Immature natural killer cell (primary cell): Measurements from ENCODE around the gene EIF2A. TPM values are rescaled to one million over a fixed set of nuclear protein-coding genes. Genes with fewer than 3 reads are reported as not detected.

Experiments
- DNase-seq, 3 donors: peaks; one replicate each; pipeline ENCODE4 v3.0.0; 2022; ENCODE audit warnings: mixed read lengths in 1 of 3
- H3K27ac Mint-ChIP-seq, 6 donors: one replicate each; pipeline ENCODE4 v1.8.0; 2020; ENCODE audit warnings: mixed read lengths in 6 of 6, mild to moderate bottlenecking in 5 of 6, inconsistent platforms in 4 of 6, moderate library complexity in 3 of 6
- H3K27me3 Mint-ChIP-seq, 3 donors: one replicate each; pipeline ENCODE4 v1.8.0; 2020 to 2021; ENCODE audit warnings: low read depth in 3 of 3, mild to moderate bottlenecking in 3 of 3, mixed read lengths in 3 of 3, moderate library complexity in 3 of 3, inconsistent platforms in 1 of 3
- H3K36me3 Mint-ChIP-seq, 3 donors: one replicate each; pipeline ENCODE4 v1.8.0; 2020; ENCODE audit warnings: mixed read lengths in 3 of 3, inconsistent platforms in 2 of 3, mild to moderate bottlenecking in 2 of 3
- H3K4me1 Mint-ChIP-seq, 2 donors: one replicate each; pipeline ENCODE4 v1.8.0; 2020; ENCODE audit warnings: inconsistent platforms in 2 of 2, mild to moderate bottlenecking in 2 of 2, mixed read lengths in 2 of 2, moderate library complexity in 1 of 2
- H3K4me3 Mint-ChIP-seq, 5 donors: one replicate each; pipeline ENCODE4 v1.8.0; 2020; ENCODE audit warnings: mild to moderate bottlenecking in 5 of 5, mixed read lengths in 5 of 5, inconsistent platforms in 3 of 5, moderate library complexity in 3 of 5
- H3K9me3 Mint-ChIP-seq, 6 donors: one replicate each; pipeline ENCODE4 v1.8.0; 2020; ENCODE audit warnings: mild to moderate bottlenecking in 6 of 6, mixed read lengths in 6 of 6, inconsistent platforms in 4 of 6, moderate library complexity in 3 of 6
- polyA plus RNA-seq, 3 donors: library from polyadenylated mRNA; unstranded; fragments of 300-500 nt; fragmentation: Illumina TruSeq; gene quantifications; one replicate each; pipeline ENCODE4 v1.2.3, GENCODE V29; 2021

The EIF2A gene
- polyA plus RNA-seq, 3 donors from 2014 or later: 31.3 to 39.4 (median 35.8) TPM

- Mint-ChIP-seq H3K9me3 (no peaks in the 10 kb centered on the region), H3K27me3 (peaks cover 4 to 16% (median 11%) of the 10 kb centered on the region in 3 donors), H3K27ac (peak overlapping the region; percentile 96 to 99 (median 98)), H3K36me3 (peaks cover 3 to 4% (median 4%) of the 10 kb centered on the region in 3 donors), H3K4me3 (peak overlapping the region; percentile 92 to 98 (median 97)), H3K4me1 (peaks cover 42 to 76% of the 10 kb centered on the region in 2 donors)
- no peak for DNase-seq
Observed at GRCh38 chr3:150547045-150547741, 606 bp downstream of the EIF2A start.

- H3K9me3 Mint-ChIP-seq: no peaks in the 10 kb centered on the region
- peak overlapping the region in 2 of 6 donors; percentile 6 to 34 for H3K27ac Mint-ChIP-seq
Observed at GRCh38 chr3:150555859-150556436, 9.4 kb downstream of the EIF2A start.

GRCh38 chr3:150556792-150557191 lies 10.2 kb downstream of the EIF2A start:
- H3K4me3 Mint-ChIP-seq: no peak overlapping the region
- DNase-seq: no peak
- peaks cover 9 to 51% of the 10 kb centered on the region in 2 donors for H3K4me1 Mint-ChIP-seq
- H3K27ac Mint-ChIP-seq: peak overlapping the region in 4 of 6 donors; percentile 2 to 61 (median 26)
- peaks cover 7 to 32% (median 13%) of the 10 kb centered on the region in 3 donors for H3K36me3 Mint-ChIP-seq
- no peaks in the 10 kb centered on the region for H3K9me3 Mint-ChIP-seq
- no peaks in the 10 kb centered on the region for H3K27me3 Mint-ChIP-seq

More at GRCh38 chr3:150555859-150556436, 9.4 kb downstream of the EIF2A start:
- Mint-ChIP-seq H3K4me3 (no peak overlapping the region), H3K36me3 (peaks cover 9 to 32% (median 15%) of the 10 kb centered on the region in 3 donors), H3K27me3 (no peaks in the 10 kb centered on the region), H3K4me1 (peaks cover 11 to 55% of the 10 kb centered on the region in 2 donors)
- no peak for DNase-seq

GRCh38 chr3:150557725-150558124 lies 11.1 kb downstream of the EIF2A start:
- Mint-ChIP-seq H3K4me1 (peaks cover 9 to 48% of the 10 kb centered on the region in 2 donors), H3K27me3 (no peaks in the 10 kb centered on the region), H3K4me3 (no peak overlapping the region), H3K27ac (no peak overlapping the region), H3K9me3 (no peaks in the 10 kb centered on the region), H3K36me3 (peaks cover 7 to 29% (median 11%) of the 10 kb centered on the region in 3 donors)
- DNase-seq: no peak

GRCh38 chr3:150564243-150564642 lies 17.7 kb downstream of the EIF2A start:
- H3K27ac Mint-ChIP-seq: no peak overlapping the region
- no peaks in the 10 kb centered on the region for H3K9me3 Mint-ChIP-seq
- H3K4me1 Mint-ChIP-seq: peaks cover 0 to 10% of the 10 kb centered on the region in 2 donors
- H3K36me3 Mint-ChIP-seq: peaks cover 13 to 28% (median 22%) of the 10 kb centered on the region in 3 donors
- no peak overlapping the region for H3K4me3 Mint-ChIP-seq
- no peaks in the 10 kb centered on the region for H3K27me3 Mint-ChIP-seq
- no peak for DNase-seq

- Mint-ChIP-seq H3K9me3 (no peaks in the 10 kb centered on the region), H3K4me3 (no peak overlapping the region), H3K36me3 (peaks cover 25 to 42% (median 36%) of the 10 kb centered on the region in 3 donors), H3K27me3 (peaks cover 0 to 6% (median 3%) of the 10 kb centered on the region in 3 donors), H3K27ac (peak overlapping the region in 1 of 6 donors; percentile 23), H3K4me1 (no peaks in the 10 kb centered on the region)
- DNase-seq: no peak
Observed at GRCh38 chr3:150567328-150567727, 20.7 kb downstream of the EIF2A start.

- no peak for DNase-seq
- H3K4me1 Mint-ChIP-seq: peaks cover 4 to 11% of the 10 kb centered on the region in 2 donors
- H3K4me3 Mint-ChIP-seq: no peak overlapping the region
- H3K27me3 Mint-ChIP-seq: no peaks in the 10 kb centered on the region
- H3K27ac Mint-ChIP-seq: peak overlapping the region in 3 of 6 donors; percentile 12 to 59 (median 23)
- H3K36me3 Mint-ChIP-seq: peaks cover 8 to 33% (median 12%) of the 10 kb centered on the region in 3 donors
- H3K9me3 Mint-ChIP-seq: no peaks in the 10 kb centered on the region
Observed at GRCh38 chr3:150577855-150578254, 31.3 kb downstream of the EIF2A start.

- Mint-ChIP-seq H3K27me3 (no peaks in the 10 kb centered on the region), H3K36me3 (peaks cover 13 to 43% (median 20%) of the 10 kb centered on the region in 3 donors), H3K9me3 (no peaks in the 10 kb centered on the region), H3K4me1 (peaks cover 2 to 6% of the 10 kb centered on the region in 2 donors), H3K27ac (no peak overlapping the region), H3K4me3 (no peak overlapping the region)
- DNase-seq: no peak
Observed at GRCh38 chr3:150581174-150581573, 34.6 kb downstream of the EIF2A start.

- H3K36me3 Mint-ChIP-seq: peaks cover 13 to 30% (median 20%) of the 10 kb centered on the region in 3 donors
- H3K27me3 Mint-ChIP-seq: no peaks in the 10 kb centered on the region
- peaks cover 0 to 5% of the 10 kb centered on the region in 2 donors for H3K4me1 Mint-ChIP-seq
- H3K4me3 Mint-ChIP-seq: no peak overlapping the region
- no peak for DNase-seq
- no peaks in the 10 kb centered on the region for H3K9me3 Mint-ChIP-seq
- peak overlapping the region in 2 of 6 donors; percentile 39 to 49 for H3K27ac Mint-ChIP-seq
Observed at GRCh38 chr3:150582620-150583019, 36.0 kb downstream of the EIF2A start.

- H3K4me1 Mint-ChIP-seq: peaks cover 0 to 1% of the 10 kb centered on the region in 2 donors
- no peaks in the 10 kb centered on the region for H3K9me3 Mint-ChIP-seq
- H3K36me3 Mint-ChIP-seq: peaks cover 13 to 27% (median 20%) of the 10 kb centered on the region in 3 donors
- DNase-seq: no peak
- no peak overlapping the region for H3K27ac Mint-ChIP-seq
- H3K4me3 Mint-ChIP-seq: no peak overlapping the region
- no peaks in the 10 kb centered on the region for H3K27me3 Mint-ChIP-seq
Observed at GRCh38 chr3:150583028-150583427, 36.4 kb downstream of the EIF2A start.

GRCh38 chr3:150588027-150588830 lies 41.6 kb downstream of the EIF2A start:
- Mint-ChIP-seq H3K27ac (peak overlapping the region; percentile 23 to 78 (median 48)), H3K27me3 (no peaks in the 10 kb centered on the region), H3K36me3 (peaks cover 8 to 13% (median 9%) of the 10 kb centered on the region in 3 donors), H3K4me3 (no peak overlapping the region), H3K4me1 (peaks cover 0 to 7% of the 10 kb centered on the region in 2 donors), H3K9me3 (no peaks in the 10 kb centered on the region)
- DNase-seq: no peak

- H3K27me3 Mint-ChIP-seq: no peaks in the 10 kb centered on the region
- H3K4me3 Mint-ChIP-seq: no peak overlapping the region
- peaks cover 0 to 7% of the 10 kb centered on the region in 2 donors for H3K4me1 Mint-ChIP-seq
- peaks cover 7 to 8% (median 8%) of the 10 kb centered on the region in 3 donors for H3K36me3 Mint-ChIP-seq
- no peaks in the 10 kb centered on the region for H3K9me3 Mint-ChIP-seq
- peak overlapping the region in 4 of 6 donors; percentile 36 to 60 (median 42) for H3K27ac Mint-ChIP-seq
- DNase-seq: no peak
Observed at GRCh38 chr3:150589759-150590158, 43.2 kb downstream of the EIF2A start.

GRCh38 chr3:150594150-150594549 lies 47.6 kb downstream of the EIF2A start:
- Mint-ChIP-seq H3K27me3 (no peaks in the 10 kb centered on the region), H3K4me3 (no peak overlapping the region), H3K27ac (no peak overlapping the region), H3K4me1 (peaks cover 0 to 4% of the 10 kb centered on the region in 2 donors), H3K9me3 (no peaks in the 10 kb centered on the region), H3K36me3 (no peaks in the 10 kb centered on the region)
- no peak for DNase-seq
